HEK293 (cell line): ENCODE data around the gene TSPAN14.

ENCODE experiments used
- HOXC10 ChIP-seq: sonication (generic); formaldehyde crosslinking; IDR thresholded peaks from 2 replicates; pipeline ENCODE4 v1.8.1; 2023; ENCODE audit warnings: mild to moderate bottlenecking, missing genetic modification reagents
- MYNN ChIP-seq: fragments of 450-650 bp; formaldehyde crosslinking; IDR thresholded peaks from 2 replicates; pipeline ENCODE4 v1.5.1; 2016; ENCODE audit warnings: missing biosample characterization, missing genetic modification characterization, borderline replicate concordance
- ZNF544 ChIP-seq: fragments of 450-650 bp; formaldehyde crosslinking; IDR thresholded peaks from 2 replicates; pipeline ENCODE4 v1.5.0; 2017; ENCODE audit warnings: missing biosample characterization, missing genetic modification characterization
- TF ChIP-seq, protein P1 (sequence below): fragments of 450-650 bp; formaldehyde crosslinking; IDR thresholded peaks from 2 replicates; pipeline ENCODE4 v1.5.1; 2016; ENCODE audit warnings: missing biosample characterization, missing genetic modification characterization

DNA sequence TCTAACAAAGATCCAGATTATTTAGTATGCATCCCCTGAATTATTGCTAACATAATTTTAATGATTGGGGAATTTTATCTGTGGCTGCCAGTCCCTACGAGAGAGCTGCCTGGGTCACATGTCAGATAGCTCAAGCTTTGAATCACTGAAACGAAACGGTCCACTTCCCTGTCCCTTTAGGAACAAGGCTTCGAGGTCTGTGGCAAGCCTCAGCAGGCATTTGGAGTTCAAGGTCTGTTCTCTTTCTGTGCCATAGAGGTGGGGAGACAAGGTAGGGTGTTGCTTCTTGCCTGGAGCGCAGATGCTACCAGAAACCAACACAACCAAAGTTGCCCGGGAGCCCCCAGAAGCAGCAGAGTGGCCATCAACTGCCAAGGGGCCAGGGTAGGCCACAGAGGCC, 69.7 kb downstream of the TSPAN14 start:
- TF ChIP-seq, protein P1, sequence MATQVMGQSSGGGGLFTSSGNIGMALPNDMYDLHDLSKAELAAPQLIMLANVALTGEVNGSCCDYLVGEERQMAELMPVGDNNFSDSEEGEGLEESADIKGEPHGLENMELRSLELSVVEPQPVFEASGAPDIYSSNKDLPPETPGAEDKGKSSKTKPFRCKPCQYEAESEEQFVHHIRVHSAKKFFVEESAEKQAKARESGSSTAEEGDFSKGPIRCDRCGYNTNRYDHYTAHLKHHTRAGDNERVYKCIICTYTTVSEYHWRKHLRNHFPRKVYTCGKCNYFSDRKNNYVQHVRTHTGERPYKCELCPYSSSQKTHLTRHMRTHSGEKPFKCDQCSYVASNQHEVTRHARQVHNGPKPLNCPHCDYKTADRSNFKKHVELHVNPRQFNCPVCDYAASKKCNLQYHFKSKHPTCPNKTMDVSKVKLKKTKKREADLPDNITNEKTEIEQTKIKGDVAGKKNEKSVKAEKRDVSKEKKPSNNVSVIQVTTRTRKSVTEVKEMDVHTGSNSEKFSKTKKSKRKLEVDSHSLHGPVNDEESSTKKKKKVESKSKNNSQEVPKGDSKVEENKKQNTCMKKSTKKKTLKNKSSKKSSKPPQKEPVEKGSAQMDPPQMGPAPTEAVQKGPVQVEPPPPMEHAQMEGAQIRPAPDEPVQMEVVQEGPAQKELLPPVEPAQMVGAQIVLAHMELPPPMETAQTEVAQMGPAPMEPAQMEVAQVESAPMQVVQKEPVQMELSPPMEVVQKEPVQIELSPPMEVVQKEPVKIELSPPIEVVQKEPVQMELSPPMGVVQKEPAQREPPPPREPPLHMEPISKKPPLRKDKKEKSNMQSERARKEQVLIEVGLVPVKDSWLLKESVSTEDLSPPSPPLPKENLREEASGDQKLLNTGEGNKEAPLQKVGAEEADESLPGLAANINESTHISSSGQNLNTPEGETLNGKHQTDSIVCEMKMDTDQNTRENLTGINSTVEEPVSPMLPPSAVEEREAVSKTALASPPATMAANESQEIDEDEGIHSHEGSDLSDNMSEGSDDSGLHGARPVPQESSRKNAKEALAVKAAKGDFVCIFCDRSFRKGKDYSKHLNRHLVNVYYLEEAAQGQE (tag by site-specific recombination), result no peak
- TF ChIP-seq MYNN (tag by site-specific recombination), result no peak
- no peak for TF ChIP-seq ZNF544 (tag by site-specific recombination)
- TF ChIP-seq HOXC10 (CRISPR knock-in tag), result no peak
